ENCODE measurements around the gene TRMT44. TPM values are rescaled to one million over a fixed set of nuclear protein-coding genes. Genes with fewer than 3 reads are reported as not detected.

Gene TRMT44
- total RNA-seq, 3 donors from 2014 or later = 14.0 to 21.7 (median 17.1) TPM

DNA sequence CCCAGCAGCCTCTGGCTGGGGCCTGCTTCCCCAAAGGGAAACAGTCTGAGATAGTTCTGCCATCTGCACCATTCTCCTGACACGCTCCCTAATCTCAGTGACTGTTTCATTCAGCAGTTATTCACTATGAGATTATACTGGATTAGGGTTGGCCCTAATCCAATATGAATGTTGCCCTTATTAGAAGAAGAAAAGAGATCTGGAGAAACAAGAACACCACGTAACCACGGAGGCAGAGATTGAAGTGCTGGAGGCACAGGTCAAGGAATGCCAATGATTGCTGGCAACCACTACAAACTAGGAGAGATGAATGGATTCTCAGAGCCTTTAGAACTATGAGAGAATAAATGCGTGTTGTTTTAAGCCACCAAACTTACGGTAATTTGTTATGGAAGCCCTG is 7.4 kb upstream of the TRMT44 start:
- H3K36me3 ChIP-seq (ENCODE audit: low read depth) = no peaks in the 10 kb centered on the region
- intact Hi-C loops (cut with DNase I, micrococcal nuclease) = no loop called here
- TF ChIP-seq, protein P1, sequence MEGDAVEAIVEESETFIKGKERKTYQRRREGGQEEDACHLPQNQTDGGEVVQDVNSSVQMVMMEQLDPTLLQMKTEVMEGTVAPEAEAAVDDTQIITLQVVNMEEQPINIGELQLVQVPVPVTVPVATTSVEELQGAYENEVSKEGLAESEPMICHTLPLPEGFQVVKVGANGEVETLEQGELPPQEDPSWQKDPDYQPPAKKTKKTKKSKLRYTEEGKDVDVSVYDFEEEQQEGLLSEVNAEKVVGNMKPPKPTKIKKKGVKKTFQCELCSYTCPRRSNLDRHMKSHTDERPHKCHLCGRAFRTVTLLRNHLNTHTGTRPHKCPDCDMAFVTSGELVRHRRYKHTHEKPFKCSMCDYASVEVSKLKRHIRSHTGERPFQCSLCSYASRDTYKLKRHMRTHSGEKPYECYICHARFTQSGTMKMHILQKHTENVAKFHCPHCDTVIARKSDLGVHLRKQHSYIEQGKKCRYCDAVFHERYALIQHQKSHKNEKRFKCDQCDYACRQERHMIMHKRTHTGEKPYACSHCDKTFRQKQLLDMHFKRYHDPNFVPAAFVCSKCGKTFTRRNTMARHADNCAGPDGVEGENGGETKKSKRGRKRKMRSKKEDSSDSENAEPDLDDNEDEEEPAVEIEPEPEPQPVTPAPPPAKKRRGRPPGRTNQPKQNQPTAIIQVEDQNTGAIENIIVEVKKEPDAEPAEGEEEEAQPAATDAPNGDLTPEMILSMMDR (IDR thresholded peaks at IDR 0.05) = no peak
- DNase-seq (no peak), ATAC-seq (no peak)
- H3K4me1 ChIP-seq (ENCODE audit: low read depth) = peaks cover 33% of the 10 kb centered on the region
- no peak overlapping the region for H3K4me3 ChIP-seq
- H3K9me3 ChIP-seq = no peaks in the 10 kb centered on the region

DNA sequence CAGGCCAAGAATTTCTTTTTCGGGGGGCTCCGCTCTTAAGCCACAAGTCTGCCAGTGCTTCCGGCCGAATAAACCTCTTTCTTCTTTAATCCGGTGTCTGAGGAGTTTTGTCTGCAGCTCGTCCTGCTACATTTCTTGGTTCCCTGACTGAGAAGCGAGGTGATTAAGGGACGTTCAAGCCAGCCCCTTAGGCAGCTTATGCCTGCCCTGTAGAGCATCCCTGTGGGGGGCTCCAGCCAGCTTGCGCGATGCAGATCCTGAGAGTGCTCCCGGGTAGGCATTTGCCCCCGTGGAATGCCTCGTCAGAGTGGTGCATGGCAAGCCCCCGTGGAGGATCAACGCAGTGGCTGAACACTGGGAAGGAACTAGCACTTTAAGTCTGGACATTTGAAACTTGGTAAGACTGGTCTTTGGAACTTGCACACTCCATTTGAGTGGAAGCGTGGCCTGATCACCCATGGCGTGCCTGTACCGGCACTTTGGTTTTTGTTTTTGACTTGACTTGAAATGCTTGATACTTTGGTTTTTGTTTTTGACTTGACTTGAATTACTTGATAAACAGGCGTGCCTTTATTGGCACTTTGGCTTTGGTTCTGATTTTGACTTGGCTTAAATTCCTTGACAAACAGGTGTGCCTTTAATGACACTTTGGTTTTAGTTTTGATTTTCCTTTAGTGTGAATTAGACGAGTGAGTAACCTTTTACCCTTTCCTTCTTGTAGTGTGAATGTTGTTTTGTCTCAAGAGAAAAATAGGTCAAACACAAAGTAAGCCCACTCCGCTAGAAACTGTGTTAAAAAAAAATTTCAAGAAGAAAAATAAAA is 6.1 kb upstream of the TRMT44 start:
- intact Hi-C loops (cut with DNase I, micrococcal nuclease) = no loop called here
- Histone ChIP-seq H3K9me3 (no peaks in the 10 kb centered on the region), H3K4me1 (ENCODE audit: low read depth) (peaks cover 37% of the 10 kb centered on the region), H3K36me3 (ENCODE audit: low read depth) (no peaks in the 10 kb centered on the region), H3K4me3 (no peak overlapping the region)
- TF ChIP-seq, protein P1 (IDR thresholded peaks at IDR 0.05) = no peak
- no peak for DNase-seq
- ATAC-seq = peak; percentile 63

DNA sequence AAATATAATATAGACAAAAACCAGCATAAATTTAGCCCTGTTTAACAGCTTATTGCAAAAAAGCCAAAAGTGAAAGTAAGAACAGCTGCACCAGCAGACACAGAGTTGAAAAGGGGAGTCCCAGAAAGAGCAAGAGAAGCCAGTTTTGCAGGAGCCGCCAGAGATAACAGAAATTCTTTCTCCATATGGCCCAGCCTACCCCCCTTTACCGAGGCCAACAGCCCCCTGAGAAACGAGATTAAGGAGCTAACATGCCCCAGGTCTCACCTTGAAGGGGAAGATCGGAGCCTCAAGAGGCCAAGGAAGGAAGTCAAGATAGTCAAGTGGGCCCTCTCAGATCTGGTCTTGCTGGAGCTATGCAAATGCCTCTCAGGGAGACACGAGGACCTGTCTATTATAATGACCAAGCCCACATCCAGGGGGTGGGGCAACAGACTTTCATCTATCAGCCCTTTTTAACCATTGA is 4.9 kb upstream of the TRMT44 start:
- ATAC-seq (no peak), DNase-seq (peak in 1 of 3 donors; percentile 27)
- Histone ChIP-seq H3K36me3 (ENCODE audit: low read depth) (no peaks in the 10 kb centered on the region), H3K9me3 (no peaks in the 10 kb centered on the region), H3K4me1 (ENCODE audit: low read depth) (peaks cover 42% of the 10 kb centered on the region), H3K4me3 (no peak overlapping the region)
- intact Hi-C loops (cut with DNase I, micrococcal nuclease) = no loop called here
- TF ChIP-seq, protein P1 (IDR thresholded peaks at IDR 0.05) = no peak

DNA sequence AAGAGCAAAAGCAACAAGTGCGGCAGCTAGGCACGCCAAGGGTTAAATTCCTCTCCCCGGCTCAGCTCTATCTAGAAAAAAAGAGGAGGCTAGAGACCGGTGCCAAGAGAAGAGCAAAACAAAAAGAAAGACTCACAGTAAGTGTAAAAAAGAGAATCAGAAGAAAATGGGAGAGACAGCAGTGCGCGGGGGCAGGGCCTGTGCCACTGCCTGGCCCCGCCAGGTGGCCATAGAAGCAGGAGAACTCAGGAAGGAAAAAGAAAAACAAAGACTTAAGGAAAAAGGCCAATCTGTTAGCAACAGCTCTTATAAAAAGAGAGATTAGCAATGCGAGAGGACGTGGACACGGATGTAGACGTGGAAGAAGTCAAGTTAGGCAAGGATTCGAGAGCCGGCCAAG is 3.3 kb upstream of the TRMT44 start:
- DNase-seq (no peak), ATAC-seq (no peak)
- Histone ChIP-seq H3K36me3 (ENCODE audit: low read depth) (no peaks in the 10 kb centered on the region), H3K4me3 (no peak overlapping the region), H3K4me1 (ENCODE audit: low read depth) (peaks cover 52% of the 10 kb centered on the region), H3K9me3 (no peaks in the 10 kb centered on the region)
- TF ChIP-seq, protein P1 (IDR thresholded peaks at IDR 0.05) = no peak
- intact Hi-C loops (cut with DNase I, micrococcal nuclease) = no loop called here

DNA sequence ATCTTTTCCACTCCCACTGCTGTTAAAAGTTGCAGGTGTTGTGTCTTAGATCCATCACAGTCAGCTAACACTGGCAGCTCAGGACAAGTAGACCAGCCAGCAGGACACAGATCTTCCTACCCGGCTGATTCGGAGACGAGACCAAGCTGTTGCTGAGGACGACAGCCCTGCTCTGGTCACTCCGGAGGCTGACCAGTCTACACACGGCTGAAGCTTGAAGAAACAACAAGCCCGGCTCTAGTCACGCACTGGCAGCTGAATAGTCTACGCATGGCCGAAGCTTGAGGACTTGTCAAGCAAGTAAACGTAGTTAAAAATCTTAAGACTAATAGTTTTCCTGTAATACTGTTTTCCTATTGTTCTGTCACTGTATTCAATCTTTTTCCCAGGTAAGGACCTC is 1.8 kb upstream of the TRMT44 start:
- H3K9me3 ChIP-seq = no peaks in the 10 kb centered on the region
- no peak for DNase-seq
- TF ChIP-seq, protein P1 (IDR thresholded peaks at IDR 0.05) = no peak
- peaks cover 58% of the 10 kb centered on the region for H3K4me1 ChIP-seq (ENCODE audit: low read depth)
- ATAC-seq = no peak
- H3K4me3 ChIP-seq = no peak overlapping the region
- intact Hi-C loops (cut with DNase I, micrococcal nuclease) = no loop called here
- H3K36me3 ChIP-seq (ENCODE audit: low read depth) = no peaks in the 10 kb centered on the region

Data from mucosa of descending colon (tissue), 3 donors.